ENCODE data around the gene SPATA31D3.

GRCh38 chr9:81986051-81986450 is 42.8 kb downstream of the SPATA31D3 start:
- TF ChIP-seq CTCF (IDR thresholded peaks at IDR 0.05) (no peak), POLR2A (IDR thresholded peaks at IDR 0.05) (no peak)

All from esophagus squamous epithelium (tissue), 4 donors.